Inflammatory macrophage treated with lipopolysaccharide for 4 hours (primary cell): ENCODE measurements around the gene RFT1.

Source experiments
- DNase-seq: peaks from one replicate; pipeline ENCODE4 v3.0.0-alpha.2; 2020

RFT1 gene

DNA sequence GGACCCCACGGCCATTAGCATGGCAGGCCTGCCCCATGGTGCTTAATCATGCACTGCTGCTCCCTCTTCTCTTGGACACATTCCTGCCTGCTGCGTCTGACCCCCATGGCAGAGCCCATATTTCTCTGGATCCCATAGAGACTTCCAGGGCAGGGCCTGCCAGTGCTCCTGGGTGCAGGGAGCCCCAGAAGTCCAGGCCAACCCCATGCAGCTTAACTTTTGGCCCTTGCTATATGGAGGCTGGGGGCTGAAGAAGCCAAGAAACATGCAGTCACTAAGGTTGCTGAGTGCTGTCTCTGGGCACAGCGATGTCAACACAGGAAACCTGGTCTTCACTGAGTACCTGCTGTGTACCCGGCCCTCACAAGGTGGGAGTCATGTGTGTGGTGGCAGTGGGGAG lies 19.5 kb upstream of the RFT1 start:
- no peak for DNase-seq

GRCh38 chr3:53149006-53149690 lies 18.9 kb upstream of the RFT1 start:
- DNase-seq: no peak

- DNase-seq: no peak
Measured at GRCh38 chr3:53147903-53148400, 17.7 kb upstream of the RFT1 start.

DNA sequence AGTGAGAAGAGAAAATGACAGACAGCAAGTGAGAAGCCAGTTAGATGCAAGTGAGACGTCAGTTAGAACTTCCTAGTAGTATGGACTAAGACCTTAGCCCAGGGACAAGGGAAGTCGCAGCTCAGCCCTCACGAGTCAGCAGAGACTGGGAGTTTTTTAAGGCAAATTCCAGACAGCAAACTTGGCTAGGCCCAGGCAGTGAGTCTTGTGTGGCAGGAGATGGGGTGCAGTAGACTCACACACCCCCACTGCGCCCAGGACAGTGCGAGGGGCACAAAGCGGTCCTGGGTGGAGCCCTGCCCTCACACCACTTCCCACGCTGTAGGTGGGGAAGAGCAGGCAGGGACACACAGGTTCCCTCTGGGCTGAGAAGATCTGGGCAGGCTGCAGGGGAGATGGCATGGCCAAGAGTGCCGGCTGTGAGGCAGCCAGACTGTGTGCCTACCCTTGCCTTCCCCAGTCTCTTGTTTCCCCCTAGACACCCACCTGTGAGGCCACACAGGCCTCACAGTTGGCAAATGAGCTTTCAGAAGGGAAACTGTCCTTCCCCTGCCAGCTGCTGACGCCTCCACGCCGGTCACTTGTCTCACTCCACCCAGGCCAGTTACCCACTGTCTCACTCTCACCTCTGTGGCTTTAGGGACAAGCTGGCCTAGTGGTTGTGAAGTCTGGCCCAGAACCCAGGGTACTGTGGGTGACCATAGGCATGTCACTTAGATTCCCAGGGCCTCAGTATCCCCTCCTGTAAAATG lies 17.1 kb upstream of the RFT1 start:
- DNase-seq: peak; percentile 90

DNA sequence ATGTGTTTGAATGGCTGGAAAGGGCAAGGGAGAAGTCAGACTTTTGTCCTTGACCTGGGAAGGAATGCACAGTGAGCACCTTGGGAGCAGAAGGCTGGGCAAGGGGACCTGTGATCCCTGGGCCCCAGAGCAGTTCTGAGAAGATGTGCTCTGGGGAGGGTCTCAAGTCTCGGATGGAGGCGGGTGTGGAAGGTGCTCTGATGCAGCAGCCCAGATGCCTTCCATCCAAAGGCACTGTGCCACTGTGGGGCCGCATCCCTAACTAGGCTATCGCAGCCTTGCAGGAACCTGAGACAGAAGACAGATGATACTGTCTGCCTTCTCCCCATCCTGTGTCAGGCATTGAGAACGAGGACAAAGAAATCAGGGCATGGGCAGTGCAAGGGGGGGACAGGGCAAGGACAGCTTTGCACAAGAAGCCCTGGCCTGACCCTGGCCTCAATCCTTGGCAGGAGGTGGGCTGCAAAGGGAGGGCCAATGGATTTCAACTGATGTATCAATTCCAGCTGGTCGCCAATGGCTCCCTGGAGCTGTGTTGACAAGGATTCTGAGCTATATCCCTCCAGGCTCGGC lies 16.2 kb upstream of the RFT1 start:
- DNase-seq: no peak

GRCh38 chr3:53145713-53146080 lies 15.5 kb upstream of the RFT1 start:
- DNase-seq: no peak

DNA sequence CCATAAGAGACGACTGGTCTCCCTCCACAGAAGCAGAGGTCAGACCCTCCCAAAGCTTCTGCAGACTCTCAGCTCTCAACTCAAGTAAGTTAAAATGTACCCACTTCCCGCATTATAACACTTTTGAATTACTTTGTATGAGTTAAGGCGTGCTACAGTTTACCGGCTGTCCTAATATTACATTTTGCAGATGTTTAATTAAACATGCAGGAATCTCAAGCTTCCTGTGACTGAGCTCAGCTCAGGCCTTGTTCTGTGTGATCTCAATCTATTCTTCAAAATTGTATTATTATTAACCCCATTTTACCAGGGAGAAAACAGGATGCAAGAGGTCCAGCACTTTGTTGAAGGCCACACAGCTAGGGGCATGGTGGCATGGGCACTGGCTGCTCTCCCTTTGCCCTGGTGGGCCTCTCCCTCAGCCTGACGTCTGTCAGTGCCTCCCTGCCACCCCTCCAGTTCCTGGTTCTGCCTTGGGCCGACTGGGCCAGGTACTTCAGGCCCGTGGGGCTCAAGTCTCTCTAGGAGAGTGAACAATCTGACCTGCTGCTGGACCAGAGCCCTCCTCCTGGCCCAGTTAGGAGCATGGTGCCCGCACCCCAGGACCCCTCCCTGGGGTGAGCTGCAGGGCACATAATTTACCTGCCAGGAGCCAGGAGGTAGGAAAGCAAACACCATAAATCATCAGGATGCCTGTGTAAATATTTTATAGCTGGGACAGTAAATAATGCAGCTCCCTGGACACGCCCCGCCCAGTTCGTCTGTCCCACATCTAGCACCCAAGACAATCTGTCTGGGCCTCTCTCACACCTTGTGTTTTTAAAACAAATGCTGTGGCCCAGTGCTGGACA lies 14.9 kb upstream of the RFT1 start:
- no peak for DNase-seq

DNA sequence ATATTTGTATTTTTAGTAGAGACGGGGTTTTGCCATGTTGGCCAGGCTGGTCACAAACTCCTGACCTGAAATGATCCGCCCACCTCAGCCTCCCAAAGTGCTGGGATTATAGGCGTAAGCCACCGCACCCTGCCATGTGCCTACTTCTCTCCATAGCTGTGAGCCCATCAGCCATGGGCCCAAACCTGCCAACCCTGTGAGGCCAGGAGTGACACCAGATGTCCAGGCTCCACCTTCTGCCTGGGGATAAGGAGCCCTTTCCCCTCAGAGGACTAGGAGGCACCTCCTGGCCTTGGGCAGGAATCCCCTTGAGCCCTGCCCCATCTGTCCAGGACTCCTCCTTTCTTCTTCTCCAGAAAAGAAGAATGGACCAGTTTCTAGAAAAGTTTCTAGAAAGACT lies 14.2 kb upstream of the RFT1 start:
- DNase-seq: no peak

DNA sequence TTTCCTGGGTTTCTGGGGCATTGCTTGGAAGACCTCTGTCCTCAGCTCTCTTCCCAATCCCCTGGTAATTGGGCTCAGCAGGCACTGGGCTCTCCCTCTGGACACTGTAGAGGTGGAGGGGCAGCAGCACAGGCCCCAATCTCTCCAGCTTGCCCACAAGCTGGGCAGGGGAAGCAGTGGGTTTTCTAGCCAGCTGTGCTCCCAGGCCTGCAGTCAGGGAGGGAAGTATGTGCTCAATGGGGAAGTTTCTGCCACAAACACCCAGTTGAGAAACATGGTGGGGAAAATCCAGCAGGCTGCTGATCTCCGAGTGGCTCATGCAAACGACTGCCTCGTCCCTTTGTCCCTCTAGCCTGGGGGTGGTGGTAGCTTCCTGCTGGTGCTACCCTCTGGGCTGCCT lies 12.8 kb upstream of the RFT1 start:
- peak; percentile 96 for DNase-seq

DNA sequence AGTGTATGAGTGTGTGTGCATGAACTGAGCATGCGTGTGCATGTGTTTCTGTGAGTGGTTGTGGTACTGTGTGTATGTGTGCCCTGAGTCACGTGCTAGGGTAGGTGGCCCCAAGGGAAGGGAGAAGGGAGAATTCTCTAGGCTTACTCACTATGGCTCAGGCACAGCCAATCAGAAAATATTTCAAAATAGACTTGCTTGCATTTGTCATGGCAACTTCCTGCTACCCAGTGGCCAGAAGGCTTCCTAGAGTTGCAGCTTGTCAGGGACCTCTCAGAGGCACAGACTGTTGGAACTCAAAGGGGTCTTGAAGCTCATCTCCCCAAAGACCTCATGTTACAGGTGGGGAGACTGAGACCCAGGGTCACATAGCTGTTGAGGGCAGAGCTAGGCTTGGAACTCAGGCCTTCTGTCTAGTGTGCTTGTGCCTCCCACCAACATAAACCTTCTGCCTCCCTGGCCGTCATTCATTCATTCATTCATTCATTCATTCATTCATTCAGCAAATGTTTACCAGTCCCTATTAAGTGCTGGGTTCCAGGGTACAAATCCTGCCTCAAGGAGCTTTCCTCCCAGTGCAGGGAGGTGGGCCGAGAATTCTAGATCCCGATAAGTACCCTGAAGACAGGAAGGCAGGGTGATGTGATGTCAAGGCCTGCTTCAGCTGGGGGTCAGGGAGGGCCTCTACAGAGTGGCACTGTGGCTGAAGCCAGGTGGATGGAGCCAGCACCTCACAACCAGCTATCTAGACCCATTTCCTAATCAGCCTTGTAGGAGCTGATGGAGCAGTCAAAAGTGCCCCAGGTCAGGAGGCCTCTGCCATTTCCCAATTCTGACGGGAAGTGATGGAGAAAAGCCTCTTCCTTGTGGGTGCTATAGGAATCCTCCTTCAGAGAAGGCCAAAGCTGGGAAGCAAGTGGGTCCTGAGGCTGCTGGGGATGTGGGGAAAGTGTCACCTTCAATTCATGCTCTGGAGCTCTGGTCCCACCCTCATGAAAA lies 10.9 kb upstream of the RFT1 start:
- DNase-seq: peak; percentile 93

- no peak for DNase-seq
Measured at GRCh38 chr3:53139906-53140846, 9.9 kb upstream of the RFT1 start.

- DNase-seq: peak; percentile 88
Measured at GRCh38 chr3:53137835-53138446, 7.7 kb upstream of the RFT1 start.

DNA sequence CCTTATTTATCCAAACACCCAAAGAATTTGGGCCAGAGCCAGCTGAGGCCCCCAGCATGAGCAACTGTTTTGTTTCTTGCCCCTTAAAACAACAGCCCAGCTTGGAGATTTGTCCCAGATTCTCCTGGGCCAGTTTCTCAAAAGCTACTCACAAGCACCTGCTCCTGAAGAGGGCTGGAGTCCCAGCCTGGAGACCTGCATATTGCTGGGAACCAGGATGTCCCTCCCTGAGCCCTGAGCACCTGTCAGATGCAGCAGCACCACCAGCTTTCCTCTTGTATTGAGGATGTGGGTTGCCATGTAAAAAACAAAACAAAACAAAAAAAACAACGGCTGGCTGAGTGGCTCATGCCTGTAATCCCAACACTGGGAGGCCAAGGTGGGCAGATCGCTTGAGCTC lies 7.0 kb upstream of the RFT1 start:
- no peak for DNase-seq

DNA sequence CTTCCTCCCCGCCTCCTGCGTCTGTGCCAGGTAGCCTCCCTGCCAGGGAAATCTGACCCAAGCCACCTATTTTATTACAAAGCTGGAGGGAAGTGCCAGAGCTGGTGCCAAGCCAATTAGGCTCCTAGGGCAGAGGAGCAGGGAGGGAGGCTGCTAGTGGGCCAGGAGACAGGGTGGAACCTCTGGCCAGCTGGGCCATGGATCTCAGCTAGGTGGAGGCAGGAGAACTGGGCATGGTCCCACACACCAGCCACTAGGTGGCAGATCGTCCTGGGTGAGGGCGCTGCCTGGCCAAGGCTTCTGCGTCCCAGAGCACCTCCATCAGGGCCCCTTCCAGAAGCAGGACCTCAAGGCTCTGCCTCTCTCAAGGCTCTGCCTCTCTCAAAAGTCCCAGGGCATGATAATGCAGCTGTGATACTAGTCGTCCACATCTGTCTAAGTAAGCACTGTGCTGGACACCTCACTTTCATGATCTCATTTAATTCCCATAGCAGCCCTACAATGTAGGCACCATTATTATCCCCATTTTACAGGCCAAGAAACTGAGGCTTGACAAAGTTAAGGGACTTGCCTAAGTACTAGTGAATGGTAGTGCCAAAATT lies 4.5 kb upstream of the RFT1 start:
- peak; percentile 80 for DNase-seq

- no peak for DNase-seq
Measured at GRCh38 chr3:53132347-53132746, 2.1 kb upstream of the RFT1 start.

DNA sequence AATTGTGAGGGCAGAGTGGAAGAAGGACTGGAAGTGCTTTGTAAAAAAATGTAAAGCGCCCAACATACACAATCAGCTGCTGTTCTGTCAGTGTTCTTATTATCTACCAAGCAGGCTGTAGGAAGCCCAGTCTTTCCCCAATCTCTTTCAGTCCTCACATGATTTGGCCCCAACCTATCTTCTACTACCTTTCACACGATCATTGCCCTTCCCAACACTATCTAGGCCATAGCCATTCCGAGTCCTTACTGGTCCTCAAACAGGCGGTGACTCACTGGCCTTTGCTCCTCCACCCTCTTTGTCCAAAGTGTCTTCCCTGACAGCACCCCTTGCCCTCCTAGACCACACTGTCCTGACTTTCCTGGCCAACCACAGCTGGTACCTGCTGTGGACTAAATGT lies 861 bp upstream of the RFT1 start:
- no peak for DNase-seq

GRCh38 chr3:53129344-53129743 lies 891 bp downstream of the RFT1 start:
- no peak for DNase-seq

- DNase-seq: no peak
Measured at GRCh38 chr3:53126601-53127000, 3.6 kb downstream of the RFT1 start.

DNA sequence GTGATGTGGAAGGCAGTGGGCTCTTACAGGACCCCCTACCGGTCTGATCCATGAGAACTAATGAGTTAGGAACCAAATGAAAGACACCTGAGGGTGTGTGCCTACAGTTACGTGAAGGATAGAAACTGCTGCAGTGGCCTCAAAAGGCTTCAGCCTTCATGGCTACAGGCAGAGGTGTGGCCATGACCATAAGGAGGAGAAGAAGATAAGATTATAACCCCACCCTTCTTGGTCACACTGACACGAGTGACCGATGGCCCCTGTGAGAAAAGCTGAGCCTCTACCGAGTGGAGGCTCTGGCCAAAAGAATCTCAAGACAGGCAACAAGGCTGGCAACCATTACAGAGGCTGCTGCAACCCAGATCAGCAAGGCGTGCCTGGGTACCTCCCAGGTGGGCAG lies 6.3 kb downstream of the RFT1 start:
- no peak for DNase-seq

- DNase-seq: no peak
Measured at GRCh38 chr3:53123510-53123909, 6.7 kb downstream of the RFT1 start.
